ENCODE results near the gene GOLGA8N. TPM values are rescaled to one million over a fixed set of nuclear protein-coding genes. Genes with fewer than 3 reads are reported as not detected.

Gene GOLGA8N
- total and polyA plus RNA-seq, 2 donors (not counting 3 experiments of a cell fraction or from before 2014, with no cell fraction given) = 1.6 to 4.5 TPM

DNA sequence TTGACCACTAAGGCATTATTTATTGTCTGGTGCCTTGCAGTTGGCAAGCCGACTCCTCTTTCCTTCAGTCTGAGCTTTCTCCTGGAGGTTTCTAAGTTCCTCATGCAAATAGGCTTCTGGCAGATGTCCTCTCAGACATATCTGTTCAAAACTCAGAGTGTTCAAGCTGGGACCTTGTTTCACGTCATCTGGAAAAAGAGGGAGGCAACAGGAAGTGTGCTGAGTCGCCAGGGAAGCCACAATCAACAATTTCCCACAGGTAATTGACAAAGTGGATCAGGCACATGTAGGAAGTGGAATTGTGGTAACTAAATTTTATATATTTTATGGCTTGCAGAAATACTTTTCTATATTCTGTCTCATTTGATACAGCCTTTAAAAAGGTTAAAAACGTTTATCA is 62.8 kb downstream of the GOLGA8N start:
- CTCF ChIA-PET = interaction anchor here (0.9 to 9.5 kb wide), 7 partner anchors 178 to 342 kb away, joined by 3 to 226 read pairs (median 4); no protein-coding TSS in a partner anchor

More for the DNA sequence above, 62.8 kb downstream of the GOLGA8N start:
- H3K4me2 ChIP-seq (ENCODE audit: insufficient read depth, low read length) = no peak overlapping the region
- H3K4me3 ChIP-seq (replicated peaks in 1 of 3; ENCODE audit: insufficient read depth in 1 of 3, low read depth in 1 of 3, low read length in 3 of 3) = no peak overlapping the region
- no peaks in the 10 kb centered on the region for H3K9me1 ChIP-seq (replicated peaks; ENCODE audit: control insufficient read depth, extremely low read depth, insufficient read depth, low read length)
- no peak overlapping the region for H2AFZ ChIP-seq (ENCODE audit: low read depth, low read length)
- H4K20me1 ChIP-seq (replicated peaks; ENCODE audit: control insufficient read depth, extremely low read depth, insufficient read depth, low read length) = no peaks in the 10 kb centered on the region
- TF ChIP-seq MYC (IDR thresholded peaks at IDR 0.05; ENCODE audit: low read depth, low read length) (no peak), GATA2 (IDR thresholded peaks at IDR 0.05; ENCODE audit: insufficient read depth, insufficient read length, low read depth, low read length) (no peak), EZH2 (IDR thresholded peaks at IDR 0.05; ENCODE audit: borderline replicate concordance, low read depth, low read length, severe bottlenecking) (no peak), JUN (IDR thresholded peaks at IDR 0.05; ENCODE audit: borderline replicate concordance, insufficient read depth, insufficient read length, low read depth) (no peak), POLR2A (IDR thresholded peaks at IDR 0.05; ENCODE audit: low read depth, low read length) (no peak), FOS (IDR thresholded peaks at IDR 0.05; ENCODE audit: borderline replicate concordance, insufficient read depth, low read length) (no peak), POLR2AphosphoS5 (IDR thresholded peaks at IDR 0.05; ENCODE audit: insufficient read depth, low read depth, low read length) (no peak)
- TF ChIP-seq, protein P1, sequence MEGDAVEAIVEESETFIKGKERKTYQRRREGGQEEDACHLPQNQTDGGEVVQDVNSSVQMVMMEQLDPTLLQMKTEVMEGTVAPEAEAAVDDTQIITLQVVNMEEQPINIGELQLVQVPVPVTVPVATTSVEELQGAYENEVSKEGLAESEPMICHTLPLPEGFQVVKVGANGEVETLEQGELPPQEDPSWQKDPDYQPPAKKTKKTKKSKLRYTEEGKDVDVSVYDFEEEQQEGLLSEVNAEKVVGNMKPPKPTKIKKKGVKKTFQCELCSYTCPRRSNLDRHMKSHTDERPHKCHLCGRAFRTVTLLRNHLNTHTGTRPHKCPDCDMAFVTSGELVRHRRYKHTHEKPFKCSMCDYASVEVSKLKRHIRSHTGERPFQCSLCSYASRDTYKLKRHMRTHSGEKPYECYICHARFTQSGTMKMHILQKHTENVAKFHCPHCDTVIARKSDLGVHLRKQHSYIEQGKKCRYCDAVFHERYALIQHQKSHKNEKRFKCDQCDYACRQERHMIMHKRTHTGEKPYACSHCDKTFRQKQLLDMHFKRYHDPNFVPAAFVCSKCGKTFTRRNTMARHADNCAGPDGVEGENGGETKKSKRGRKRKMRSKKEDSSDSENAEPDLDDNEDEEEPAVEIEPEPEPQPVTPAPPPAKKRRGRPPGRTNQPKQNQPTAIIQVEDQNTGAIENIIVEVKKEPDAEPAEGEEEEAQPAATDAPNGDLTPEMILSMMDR (IDR thresholded peaks at IDR 0.05; ENCODE audit: extremely low read depth in 1 of 2, insufficient read depth in 1 of 2, low read depth in 1 of 2, low read length in 2 of 2) = no peak
- TF ChIP-seq, protein P2, sequence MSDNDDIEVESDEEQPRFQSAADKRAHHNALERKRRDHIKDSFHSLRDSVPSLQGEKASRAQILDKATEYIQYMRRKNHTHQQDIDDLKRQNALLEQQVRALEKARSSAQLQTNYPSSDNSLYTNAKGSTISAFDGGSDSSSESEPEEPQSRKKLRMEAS (IDR thresholded peaks at IDR 0.05; ENCODE audit: insufficient read depth, insufficient read length) = no peak
- no peak overlapping the region for H3K27ac ChIP-seq (ENCODE audit: insufficient read depth, low read depth, low read length)
- dilution Hi-C loops (cut with MboI; ENCODE audit: extremely low pct_ligation_motif_present, low sequenced_read_pairs) = no loop called here
- FAIRE-seq (no peak), DNase-seq (ENCODE audit: low read depth, low spot score) (no peak)
- H3K27me3 ChIP-seq (ENCODE audit: control insufficient read depth in 2 of 2, insufficient read depth in 2 of 2, low read length in 2 of 2) = no peaks in the 10 kb centered on the region
- BruUV-seq (replicated peaks) = no TSS peak
- POLR2A ChIA-PET = no interaction called here
- intact Hi-C loops (cut with micrococcal nuclease) = no loop called here
- H3K9me3 ChIP-seq (replicated peaks; ENCODE audit: control insufficient read depth, insufficient read depth, low read length) = no peaks in the 10 kb centered on the region
- H3K36me3 ChIP-seq (ENCODE audit: control insufficient read depth in 2 of 2, extremely low read depth in 1 of 2, insufficient read depth in 2 of 2, low read length in 2 of 2) = peaks cover 0 to 2% of the 10 kb centered on the region in 2 experiments
- peaks cover 7% of the 10 kb centered on the region for H3K4me1 ChIP-seq (ENCODE audit: control insufficient read depth, extremely low read depth, insufficient read depth, low read length)
- H3K9ac ChIP-seq (replicated peaks; ENCODE audit: extremely low read depth, insufficient read depth, low read length) = no peak overlapping the region
- no peaks in the 10 kb centered on the region for H3K79me2 ChIP-seq (ENCODE audit: control insufficient read depth, insufficient read depth, low read length)
